Endothelial cell (in vitro differentiated cells): ENCODE data around the gene SFTPA2. TPM values are rescaled to one million over a fixed set of nuclear protein-coding genes. Genes with fewer than 3 reads are reported as not detected.
"Not testable (repeated sequence)": the region's sequence is repeated elsewhere in the genome, so short reads cannot be mapped to it uniquely, and the experiment has no call there.

Experiments used
- DNase-seq: peaks from one replicate; pipeline ENCODE4 v3.0.0; 2021; ENCODE audit warnings: low spot score
- H3K27ac Mint-ChIP-seq: one replicate; pipeline ENCODE4 v1.8.0; 2021; ENCODE audit warnings: mixed read lengths, inconsistent platforms; ENCODE audit not compliant: unreplicated experiment
- H3K27me3 Mint-ChIP-seq: one replicate; pipeline ENCODE4 v1.8.0; 2021; ENCODE audit warnings: mild to moderate bottlenecking, moderate library complexity, mixed read lengths, inconsistent platforms; ENCODE audit not compliant: unreplicated experiment
- H3K36me3 Mint-ChIP-seq: one replicate; pipeline ENCODE4 v1.8.0; 2021; ENCODE audit warnings: mild to moderate bottlenecking, low read depth, mixed read lengths, inconsistent platforms; ENCODE audit not compliant: unreplicated experiment
- H3K4me1 Mint-ChIP-seq: one replicate; pipeline ENCODE4 v1.8.0; 2021; ENCODE audit warnings: mild to moderate bottlenecking, mixed read lengths, inconsistent platforms; ENCODE audit not compliant: unreplicated experiment
- H3K4me3 Mint-ChIP-seq: one replicate; pipeline ENCODE4 v1.8.0; 2021; ENCODE audit warnings: mild to moderate bottlenecking, mixed read lengths, inconsistent platforms; ENCODE audit not compliant: unreplicated experiment
- H3K9me3 Mint-ChIP-seq: one replicate; pipeline ENCODE4 v1.8.0; 2021; ENCODE audit warnings: mixed read lengths, inconsistent platforms; ENCODE audit not compliant: unreplicated experiment
- total RNA-seq: library from RNA; stranded (reverse); fragmentation: NEBNext Ultra II Directional; extraction: Animal tissue kit (Norgen Biotek cat#: 25700); gene quantifications from one replicate; pipeline ENCODE4 v1.2.1, GENCODE V29; 2021; ENCODE audit not compliant: unreplicated experiment
- TF ChIP-seq, protein P1 (sequence below): fragments of 200-600 bp; sonication (generic); IDR thresholded peaks from one replicate; pipeline ENCODE4 v1.5.0; 2021; ENCODE audit warnings: antibody characterized with exemption; ENCODE audit not compliant: unreplicated experiment

Gene SFTPA2
- total RNA-seq, 1 donor from 2014 or later, result not detected

DNA sequence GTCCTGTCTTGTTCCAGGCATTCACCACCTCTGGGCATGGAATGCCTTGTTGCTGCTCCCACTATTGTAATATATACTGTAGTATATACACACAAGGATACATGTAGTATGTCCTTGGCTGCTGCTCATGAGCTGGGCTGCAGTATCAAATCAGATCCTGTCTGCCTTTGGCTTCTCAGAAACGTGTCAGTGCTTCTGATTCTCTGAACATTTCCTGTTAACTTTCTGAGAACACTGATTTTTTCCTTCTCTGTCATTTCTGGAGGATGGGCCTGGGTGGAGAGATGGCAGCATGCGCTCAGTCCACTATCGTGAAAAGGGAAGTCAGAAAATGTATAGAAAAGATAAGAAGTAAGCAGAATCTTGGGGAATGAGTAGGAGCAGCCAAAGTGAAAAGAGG, 12.2 kb downstream of the SFTPA2 start:
- no peak overlapping the region for H3K4me3 Mint-ChIP-seq
- H3K4me1 Mint-ChIP-seq, result no peaks in the 10 kb centered on the region
- TF ChIP-seq, protein P1, sequence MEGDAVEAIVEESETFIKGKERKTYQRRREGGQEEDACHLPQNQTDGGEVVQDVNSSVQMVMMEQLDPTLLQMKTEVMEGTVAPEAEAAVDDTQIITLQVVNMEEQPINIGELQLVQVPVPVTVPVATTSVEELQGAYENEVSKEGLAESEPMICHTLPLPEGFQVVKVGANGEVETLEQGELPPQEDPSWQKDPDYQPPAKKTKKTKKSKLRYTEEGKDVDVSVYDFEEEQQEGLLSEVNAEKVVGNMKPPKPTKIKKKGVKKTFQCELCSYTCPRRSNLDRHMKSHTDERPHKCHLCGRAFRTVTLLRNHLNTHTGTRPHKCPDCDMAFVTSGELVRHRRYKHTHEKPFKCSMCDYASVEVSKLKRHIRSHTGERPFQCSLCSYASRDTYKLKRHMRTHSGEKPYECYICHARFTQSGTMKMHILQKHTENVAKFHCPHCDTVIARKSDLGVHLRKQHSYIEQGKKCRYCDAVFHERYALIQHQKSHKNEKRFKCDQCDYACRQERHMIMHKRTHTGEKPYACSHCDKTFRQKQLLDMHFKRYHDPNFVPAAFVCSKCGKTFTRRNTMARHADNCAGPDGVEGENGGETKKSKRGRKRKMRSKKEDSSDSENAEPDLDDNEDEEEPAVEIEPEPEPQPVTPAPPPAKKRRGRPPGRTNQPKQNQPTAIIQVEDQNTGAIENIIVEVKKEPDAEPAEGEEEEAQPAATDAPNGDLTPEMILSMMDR, result no peak
- no peaks in the 10 kb centered on the region for H3K27me3 Mint-ChIP-seq
- DNase-seq, result no peak
- H3K36me3 Mint-ChIP-seq, result no peaks in the 10 kb centered on the region
- peaks cover 5% of the 10 kb centered on the region for H3K9me3 Mint-ChIP-seq
- H3K27ac Mint-ChIP-seq, result no peak overlapping the region

DNA sequence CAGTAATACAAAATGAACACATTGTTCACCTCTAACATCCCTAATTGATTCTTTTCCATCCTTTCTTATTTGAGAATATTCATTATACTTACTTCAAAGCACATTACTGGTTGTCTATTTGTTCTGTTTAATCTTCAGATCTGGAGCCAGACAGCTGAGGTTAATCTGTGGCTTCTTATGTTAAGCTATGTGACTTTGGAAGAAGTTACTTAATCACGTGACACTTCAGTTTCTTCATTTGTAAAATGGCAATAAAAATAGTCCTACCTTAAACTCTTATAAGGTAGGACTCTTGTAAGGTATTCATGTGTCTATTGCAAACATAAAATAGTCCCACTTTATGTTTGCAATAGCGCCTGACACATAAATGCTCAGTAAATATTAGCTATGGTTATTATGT, 13.1 kb downstream of the SFTPA2 start:
- not testable (repeated sequence) for H3K36me3 Mint-ChIP-seq, H3K27ac Mint-ChIP-seq, DNase-seq, H3K9me3 Mint-ChIP-seq, H3K4me1 Mint-ChIP-seq, H3K4me3 Mint-ChIP-seq, H3K27me3 Mint-ChIP-seq

GRCh38 chr10:79544926-79545659, 15.1 kb downstream of the SFTPA2 start:
- DNase-seq, H3K4me1 Mint-ChIP-seq, H3K27me3 Mint-ChIP-seq, H3K36me3 Mint-ChIP-seq, H3K27ac Mint-ChIP-seq, H3K9me3 Mint-ChIP-seq, H3K4me3 Mint-ChIP-seq: not testable (repeated sequence)

DNA sequence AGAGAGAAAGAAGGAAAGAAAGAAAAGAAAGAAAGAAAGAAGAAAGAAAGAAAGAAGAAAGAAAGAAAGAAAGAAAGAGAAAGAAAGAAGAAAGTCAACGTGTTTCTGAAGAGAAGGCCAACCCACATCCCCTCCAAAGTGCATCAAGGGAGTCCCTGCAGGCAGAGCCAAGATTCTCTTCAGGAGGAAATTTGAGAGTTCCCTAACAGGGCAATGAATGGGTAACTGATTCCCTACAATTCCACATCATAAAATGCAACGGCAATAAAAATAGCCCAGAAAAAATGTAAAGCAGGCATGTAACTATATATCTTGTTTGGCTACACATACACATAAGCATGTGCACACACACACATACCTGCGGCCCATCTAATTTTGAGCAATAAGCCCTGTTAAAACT, 15.8 kb downstream of the SFTPA2 start:
- H3K4me1 Mint-ChIP-seq, H3K36me3 Mint-ChIP-seq, DNase-seq, H3K27ac Mint-ChIP-seq, H3K9me3 Mint-ChIP-seq, H3K27me3 Mint-ChIP-seq, H3K4me3 Mint-ChIP-seq: not testable (repeated sequence)

GRCh38 chr10:79542626-79543025, 17.6 kb downstream of the SFTPA2 start:
- TF ChIP-seq, protein P1, result no peak
- H3K4me3 Mint-ChIP-seq, result no peak overlapping the region

GRCh38 chr10:79540930-79541329, 19.3 kb downstream of the SFTPA2 start:
- H3K36me3 Mint-ChIP-seq, H3K27ac Mint-ChIP-seq, H3K4me1 Mint-ChIP-seq, H3K9me3 Mint-ChIP-seq, H3K27me3 Mint-ChIP-seq, H3K4me3 Mint-ChIP-seq, DNase-seq: not testable (repeated sequence)

More at GRCh38 chr10:79542626-79543025, 17.6 kb downstream of the SFTPA2 start:
- DNase-seq, result no peak
- Mint-ChIP-seq H3K27me3 (no peaks in the 10 kb centered on the region), H3K27ac (no peak overlapping the region), H3K36me3 (no peaks in the 10 kb centered on the region), H3K4me1 (no peaks in the 10 kb centered on the region), H3K9me3 (peaks cover 5% of the 10 kb centered on the region)

DNA sequence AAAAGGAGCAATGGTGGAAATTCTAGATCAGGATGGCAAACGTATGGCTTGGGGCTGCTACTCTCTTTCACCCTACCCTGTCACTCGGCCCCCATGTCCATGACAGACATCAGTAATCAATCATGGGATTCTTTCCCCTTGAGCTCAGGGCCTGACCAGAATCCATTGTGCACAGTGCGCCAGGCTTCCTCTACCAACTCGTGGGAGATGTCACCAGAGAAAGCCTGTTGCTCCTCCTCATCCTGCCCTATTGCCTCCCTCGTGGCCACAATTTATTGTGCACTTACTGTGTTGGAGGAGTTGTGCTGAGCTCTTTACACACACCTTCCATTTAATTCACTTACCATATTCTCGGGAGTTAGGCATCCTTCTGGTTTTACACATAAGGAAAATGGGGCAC, 21.9 kb downstream of the SFTPA2 start:
- not testable (repeated sequence) for H3K36me3 Mint-ChIP-seq, H3K9me3 Mint-ChIP-seq, H3K27me3 Mint-ChIP-seq, H3K4me3 Mint-ChIP-seq, DNase-seq, H3K4me1 Mint-ChIP-seq, H3K27ac Mint-ChIP-seq

GRCh38 chr10:79533903-79534175, 26.4 kb downstream of the SFTPA2 start:
- not testable (repeated sequence) for H3K36me3 Mint-ChIP-seq, DNase-seq, H3K27me3 Mint-ChIP-seq, H3K4me3 Mint-ChIP-seq, H3K27ac Mint-ChIP-seq, H3K4me1 Mint-ChIP-seq, H3K9me3 Mint-ChIP-seq

DNA sequence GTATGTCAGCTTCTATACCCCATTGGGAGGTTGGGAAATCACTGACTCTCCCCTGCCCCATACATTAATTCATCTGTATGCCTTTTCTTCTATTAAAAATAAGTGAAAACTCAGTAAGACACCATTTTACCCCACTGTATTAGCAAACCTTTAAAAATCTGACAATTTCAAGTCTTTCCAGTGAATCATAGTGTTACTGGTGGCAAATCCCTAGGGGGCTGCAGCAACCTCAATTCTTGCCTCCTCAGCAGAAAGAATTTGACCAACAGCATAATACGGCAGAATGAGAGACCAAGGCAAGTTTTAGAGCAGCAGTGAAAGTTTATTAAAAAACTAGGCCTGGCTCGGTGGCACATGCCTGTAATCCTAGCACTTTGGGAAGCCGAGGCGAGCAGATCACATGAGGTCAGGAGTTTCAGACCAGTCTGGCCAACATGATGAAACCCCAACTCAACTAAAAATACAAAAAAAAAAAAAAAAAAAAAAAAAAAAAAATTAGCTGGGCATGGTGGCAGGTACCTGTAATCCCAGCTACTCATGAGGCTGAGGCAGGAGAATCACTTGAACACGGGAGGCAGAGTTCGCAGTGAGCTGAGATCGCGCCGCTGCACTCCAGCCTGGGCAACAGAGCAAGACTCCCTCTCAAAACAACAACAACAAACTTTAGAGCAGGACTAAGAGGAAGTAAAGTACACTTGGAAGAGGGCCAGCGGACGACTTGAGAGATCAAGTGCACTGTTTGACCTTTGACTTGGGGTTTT, 26.9 kb downstream of the SFTPA2 start:
- H3K27me3 Mint-ChIP-seq, H3K4me3 Mint-ChIP-seq, DNase-seq, H3K4me1 Mint-ChIP-seq, H3K36me3 Mint-ChIP-seq, H3K9me3 Mint-ChIP-seq, H3K27ac Mint-ChIP-seq: not testable (repeated sequence)

- not testable (repeated sequence) for H3K9me3 Mint-ChIP-seq, H3K4me3 Mint-ChIP-seq, H3K27ac Mint-ChIP-seq, DNase-seq, H3K27me3 Mint-ChIP-seq, H3K36me3 Mint-ChIP-seq, H3K4me1 Mint-ChIP-seq
Measured at GRCh38 chr10:79528261-79528660, 31.9 kb downstream of the SFTPA2 start.
